Epithelial cell of esophagus (primary cell): ENCODE data around the gene ACRBP.

Experiments
- DNase-seq: peaks from one replicate; pipeline ENCODE4 v3.0.0; 2010; ENCODE audit warnings: low read depth
- H3K4me3 ChIP-seq: 2 replicates; pipeline ENCODE4 v1.5.1; 2011; ENCODE audit warnings: mild to moderate bottlenecking, low read length, control low read depth
- CTCF ChIP-seq: IDR thresholded peaks from 2 replicates; pipeline ENCODE4 v1.5.1; 2011; ENCODE audit warnings: low read depth, mild to moderate bottlenecking, low read length, control low read depth, inconsistent platforms; ENCODE audit not compliant: insufficient read depth; ENCODE audit errors: missing control alignments

Gene ACRBP

DNA sequence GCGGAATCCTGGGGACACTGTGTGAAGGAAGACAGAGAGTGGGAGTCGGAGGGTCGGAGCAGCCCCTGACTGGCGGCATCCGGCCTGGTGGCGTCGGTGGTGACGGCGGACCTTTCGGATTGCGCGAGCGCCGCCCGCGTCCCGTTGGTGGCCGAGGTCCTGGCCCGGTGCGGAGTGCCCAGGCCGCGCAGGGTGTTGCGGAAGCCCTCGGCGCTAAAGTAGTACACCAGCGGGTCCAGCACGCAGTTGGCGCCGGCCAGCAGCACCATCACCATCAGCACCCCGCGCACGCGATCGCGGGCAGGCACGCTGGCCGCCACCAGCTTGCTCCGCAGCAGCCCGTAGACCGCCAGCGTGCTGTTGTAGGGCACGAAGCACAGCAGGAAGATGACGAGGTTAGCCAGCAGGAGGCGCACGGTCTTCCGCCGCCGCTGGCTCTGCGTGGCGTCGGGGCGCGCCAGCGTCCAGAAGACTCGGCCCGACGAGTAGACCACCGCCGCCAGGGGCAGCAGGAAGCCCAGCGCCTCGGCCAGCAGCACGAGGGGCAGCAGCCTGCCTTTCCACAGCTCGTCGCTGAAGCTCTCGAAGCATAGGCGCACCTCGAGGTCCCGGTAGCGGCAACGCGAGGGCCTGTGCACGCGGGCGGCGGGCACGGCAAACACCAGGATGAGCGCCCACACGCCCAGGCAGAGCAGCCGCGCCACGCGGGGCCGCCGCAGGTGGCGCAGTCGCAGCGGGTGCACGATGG lies 26.9 kb downstream of the ACRBP start:
- peak; percentile 42 for TF ChIP-seq CTCF
- DNase-seq = peak; percentile 45
- no peak overlapping the region for H3K4me3 ChIP-seq

DNA sequence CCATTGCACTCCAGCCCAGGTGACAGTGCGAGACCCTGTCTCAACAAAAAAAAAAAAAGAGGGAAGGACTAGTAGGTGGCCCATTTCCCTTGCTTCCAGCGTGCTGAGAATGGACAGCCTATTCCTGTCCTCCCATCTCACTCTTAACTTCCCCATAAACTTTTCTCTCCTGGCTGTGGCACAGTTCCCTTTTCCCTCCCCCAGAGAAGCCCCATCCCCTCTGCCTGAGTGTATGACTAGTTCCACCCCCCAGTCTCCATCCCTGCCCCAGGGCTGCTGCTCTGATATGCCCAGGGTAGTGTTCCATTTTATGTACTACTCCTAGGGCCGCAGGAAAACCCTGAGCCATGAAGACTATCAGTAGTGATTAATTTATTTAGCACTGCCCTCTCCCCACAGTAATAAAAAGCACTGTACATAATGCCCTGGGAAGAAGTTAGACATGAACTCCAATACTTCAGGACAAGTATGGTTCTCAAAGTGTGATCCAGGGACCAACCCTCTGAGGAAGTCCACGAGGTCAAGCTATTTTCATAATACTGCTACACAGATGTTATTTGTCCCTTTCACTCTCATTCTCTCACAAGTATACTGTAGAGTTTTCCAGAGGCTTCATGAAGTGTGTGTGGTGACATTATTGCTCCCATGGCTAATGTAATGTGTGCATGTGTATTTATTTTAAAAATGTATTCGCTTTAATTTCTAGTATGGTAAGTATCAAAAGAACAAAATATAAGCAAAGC lies 28.6 kb downstream of the ACRBP start:
- no peak for TF ChIP-seq CTCF
- DNase-seq = no peak

GRCh38 chr12:6615802-6616201 lies 31.4 kb downstream of the ACRBP start:
- TF ChIP-seq CTCF = no peak
- DNase-seq = no peak
- no peak overlapping the region for H3K4me3 ChIP-seq

More for the DNA sequence above, 28.6 kb downstream of the ACRBP start:
- H3K4me3 ChIP-seq = no peak overlapping the region

- TF ChIP-seq CTCF = peak; percentile 40
- DNase-seq = peak; percentile 39
- no peak overlapping the region for H3K4me3 ChIP-seq
Measured at GRCh38 chr12:6614513-6615172, 32.6 kb downstream of the ACRBP start.

GRCh38 chr12:6613776-6614512 lies 33.3 kb downstream of the ACRBP start:
- TF ChIP-seq CTCF = no peak
- DNase-seq = peak; percentile 73
- H3K4me3 ChIP-seq = no peak overlapping the region

- H3K4me3 ChIP-seq = peak overlapping the region; percentile 4
- DNase-seq = peak; percentile 45
- TF ChIP-seq CTCF = no peak
Measured at GRCh38 chr12:6613015-6613775, 34.0 kb downstream of the ACRBP start.
